Esophagus mucosa (tissue), 1 donor: ENCODE data around the gene RHOXF2. TPM values are rescaled to one million over a fixed set of nuclear protein-coding genes. Genes with fewer than 3 reads are reported as not detected.
"Not testable (repeated sequence)": the region's sequence is repeated elsewhere in the genome, so short reads cannot be mapped to it uniquely, and the experiment has no call there.

Experiments used
- ATAC-seq: fragments of 200-7000 bp; cut with Tn5 transposase; one replicate; pipeline ENCODE4 v1.9.1; 2020
- total RNA-seq: library from RNA; stranded (reverse); gene quantifications from one replicate; pipeline ENCODE4 v1.2.4, GENCODE V29; 2023
- donor health status: DM: yes; HTN: yes; CAD: no.

Gene RHOXF2
- not detected for total RNA-seq

- ATAC-seq, result not testable (repeated sequence)
Measured at GRCh38 chrX:120158313-120158712, at the start of gene RHOXF2. TSS of gene RHOXF2 (plus strand) at chrX:120158613. CDS start at chrX:120158751, 138 bp downstream.

DNA sequence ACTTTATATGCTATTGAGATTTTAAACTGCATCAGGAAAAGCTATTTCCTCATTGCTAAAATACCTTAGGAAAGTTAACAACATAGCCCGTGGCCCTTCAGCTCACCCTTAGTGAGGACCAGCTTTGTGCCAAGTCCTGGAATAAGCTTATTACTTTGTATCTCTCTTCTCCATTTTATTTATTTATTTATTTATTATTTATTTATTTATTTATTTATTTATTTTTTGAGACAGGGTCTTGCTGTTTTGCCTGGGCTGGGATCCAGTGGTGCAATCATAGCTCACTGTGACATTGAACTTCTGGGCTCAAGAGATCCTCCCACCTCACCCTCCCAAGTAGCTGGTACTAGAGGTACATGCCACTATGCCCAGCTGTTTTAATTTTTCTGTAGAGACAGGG lies 49.0 kb upstream of the RHOXF2 start:
- no peak for ATAC-seq

GRCh38 chrX:120111611-120112010 lies 46.8 kb upstream of the RHOXF2 start:
- ATAC-seq, result no peak

DNA sequence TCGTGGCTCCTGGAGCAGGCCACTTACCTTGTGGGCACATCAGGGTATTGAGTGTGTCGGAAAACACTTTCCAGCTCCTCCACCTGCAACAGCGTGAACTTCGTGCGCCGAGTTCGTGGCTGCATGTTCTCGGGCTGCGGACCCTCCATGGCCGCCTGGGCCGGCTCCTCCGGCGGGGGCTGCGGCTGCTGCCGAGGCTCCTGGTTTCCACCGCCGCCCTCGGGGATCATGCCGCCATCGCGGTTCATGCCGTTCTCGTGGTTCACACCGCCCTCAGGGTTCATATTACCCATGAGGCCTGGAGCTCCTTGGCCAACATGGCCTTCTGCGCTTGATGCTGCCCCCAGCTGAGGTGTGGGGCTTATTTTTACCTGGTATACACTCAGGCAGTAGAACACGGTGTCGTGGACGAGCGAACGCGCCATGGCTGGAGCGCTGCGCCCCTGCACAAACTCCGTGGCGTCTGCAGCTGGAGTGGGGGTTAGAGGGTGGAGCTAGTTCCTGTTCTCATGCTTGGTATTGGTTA lies 42.9 kb upstream of the RHOXF2 start, which contains the start of gene RHOXF1:
Gene RHOXF1 (minus strand): TSS at position 476 of the 526 bp plus-strand sequence. CDS start 51 bp downstream, at position 425.
- no peak for ATAC-seq

- no peak for ATAC-seq
Measured at GRCh38 chrX:120120223-120120622, 38.2 kb upstream of the RHOXF2 start.

- no peak for ATAC-seq
Measured at GRCh38 chrX:120125444-120125843, 33.0 kb upstream of the RHOXF2 start.

- not testable (repeated sequence) for ATAC-seq
Measured at GRCh38 chrX:120128306-120128846, 30.0 kb upstream of the RHOXF2 start.

- ATAC-seq, result no peak
Measured at GRCh38 chrX:120136128-120136527, 22.3 kb upstream of the RHOXF2 start.

DNA sequence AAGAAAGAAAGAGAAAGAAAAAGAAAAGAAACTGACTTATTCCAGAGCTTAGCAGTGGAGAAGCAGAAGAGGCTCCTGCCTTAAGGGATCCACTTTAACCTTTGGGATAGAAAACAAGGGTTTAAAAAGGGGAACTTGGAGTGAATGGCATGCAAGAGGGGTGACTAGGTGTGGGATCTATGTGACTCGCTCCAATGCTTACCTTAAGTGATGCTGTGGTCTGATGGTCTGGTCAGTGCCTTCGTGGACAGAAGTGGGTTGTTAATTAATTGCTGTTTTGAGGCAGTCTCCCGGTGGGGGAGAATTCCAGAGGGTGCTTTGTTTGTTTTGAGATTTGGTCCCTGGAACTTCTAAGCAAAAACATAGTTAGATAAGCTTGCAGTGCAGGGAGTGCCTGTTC lies 21.6 kb upstream of the RHOXF2 start:
- ATAC-seq, result no peak

DNA sequence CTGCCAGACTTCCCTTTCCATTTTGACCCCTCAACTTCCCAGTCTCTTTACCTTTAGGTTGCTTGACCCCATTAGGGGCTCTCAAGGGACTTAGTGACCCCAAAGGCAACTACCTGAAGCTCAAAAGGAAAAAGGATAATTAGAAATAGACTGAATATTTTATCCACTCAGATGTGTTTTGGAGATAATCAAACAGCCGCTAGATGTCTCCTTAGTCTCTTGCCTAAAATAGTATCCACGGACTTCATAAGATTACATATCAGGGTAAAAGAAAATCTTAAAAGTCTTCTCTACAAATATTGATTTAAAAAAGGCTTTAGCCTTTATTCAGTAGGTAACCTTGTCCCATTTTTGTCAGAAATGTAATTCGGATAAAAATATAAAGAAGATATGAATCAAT lies 21.0 kb upstream of the RHOXF2 start:
- ATAC-seq, result no peak

DNA sequence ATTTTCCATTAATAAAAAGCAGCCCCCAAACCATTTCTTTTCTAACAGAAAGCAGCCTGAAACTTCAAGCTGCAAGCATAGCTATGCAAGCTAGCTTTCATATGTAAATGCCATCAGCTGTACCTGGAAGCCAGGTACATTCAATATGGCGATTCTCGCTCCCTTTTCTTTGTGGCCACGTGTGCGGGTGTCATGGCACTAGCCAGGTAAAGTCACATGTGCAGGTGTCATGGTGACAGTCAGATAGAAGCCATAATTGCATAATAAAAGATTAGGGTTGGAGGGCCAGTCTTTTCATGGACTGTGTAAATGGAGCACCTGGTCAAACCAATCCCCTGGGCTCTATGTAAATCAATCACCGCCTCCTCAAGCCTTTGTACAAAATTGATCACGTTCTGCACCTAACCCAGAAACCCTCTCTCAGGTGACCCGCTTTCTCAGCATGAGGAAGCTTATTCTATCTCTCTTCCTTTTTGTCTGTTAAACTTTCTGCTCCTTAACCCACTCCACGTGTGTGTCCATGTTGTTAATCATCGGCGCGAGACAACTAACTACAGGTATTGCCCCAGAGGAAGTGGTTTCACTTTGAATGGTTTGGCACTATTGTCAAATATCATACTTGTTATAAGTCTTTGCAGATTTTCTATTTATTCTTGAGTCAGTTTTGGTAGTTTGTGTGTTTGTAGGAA lies 18.0 kb upstream of the RHOXF2 start:
- ATAC-seq, result no peak

- no peak for ATAC-seq
Measured at GRCh38 chrX:120144178-120144844, 14.1 kb upstream of the RHOXF2 start.

DNA sequence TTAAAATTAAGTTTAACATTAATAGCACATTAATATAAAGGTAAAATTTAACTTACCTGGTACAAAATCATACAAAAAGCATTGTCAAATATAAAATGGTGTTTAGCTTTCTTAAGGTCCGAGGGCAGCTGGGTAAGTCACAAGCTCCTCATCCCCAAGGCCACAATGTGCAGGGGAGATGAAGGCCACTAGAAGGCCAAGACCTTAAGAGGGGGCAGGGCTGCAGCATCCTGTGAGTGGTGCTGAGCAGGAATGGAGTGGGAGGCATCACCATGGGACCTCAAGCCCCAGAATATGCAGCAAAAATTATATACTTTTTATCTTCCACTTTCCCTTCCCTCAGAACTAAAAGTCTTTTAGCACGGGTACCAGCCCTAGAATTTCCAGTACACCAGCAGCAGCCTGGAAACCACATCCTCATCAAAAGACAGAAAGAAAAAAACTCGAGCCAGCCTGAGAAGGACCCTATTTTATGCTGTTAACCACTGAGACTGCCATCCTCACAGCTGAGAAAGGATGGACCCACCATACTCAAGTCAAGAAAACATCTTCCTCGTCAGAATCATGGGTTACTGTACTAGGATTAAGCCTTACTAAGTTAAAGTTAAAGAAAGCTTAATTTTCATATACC lies 13.0 kb upstream of the RHOXF2 start:
- ATAC-seq, result no peak

- not testable (repeated sequence) for ATAC-seq
Measured at GRCh38 chrX:120146323-120146722, 12.1 kb upstream of the RHOXF2 start.

DNA sequence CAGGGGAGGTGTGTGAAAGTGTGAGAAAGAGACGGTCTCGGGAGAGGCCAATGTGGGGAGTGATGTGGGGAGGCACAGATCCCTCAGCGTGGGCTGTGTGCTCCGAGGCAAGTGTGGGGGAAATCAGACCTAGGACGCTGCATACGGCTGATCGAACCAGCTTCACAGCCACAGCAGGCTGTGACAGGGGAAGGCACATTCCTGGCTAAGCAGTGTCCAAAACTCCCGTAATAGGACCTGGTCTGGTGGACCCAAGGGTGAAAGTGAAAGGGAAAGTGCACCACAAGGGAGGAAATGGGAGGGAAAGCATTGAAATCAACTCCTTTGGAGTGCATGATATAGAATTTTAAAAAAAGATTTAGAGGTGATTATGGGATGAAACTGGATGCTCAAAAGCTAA lies 10.9 kb upstream of the RHOXF2 start:
- ATAC-seq, result no peak

DNA sequence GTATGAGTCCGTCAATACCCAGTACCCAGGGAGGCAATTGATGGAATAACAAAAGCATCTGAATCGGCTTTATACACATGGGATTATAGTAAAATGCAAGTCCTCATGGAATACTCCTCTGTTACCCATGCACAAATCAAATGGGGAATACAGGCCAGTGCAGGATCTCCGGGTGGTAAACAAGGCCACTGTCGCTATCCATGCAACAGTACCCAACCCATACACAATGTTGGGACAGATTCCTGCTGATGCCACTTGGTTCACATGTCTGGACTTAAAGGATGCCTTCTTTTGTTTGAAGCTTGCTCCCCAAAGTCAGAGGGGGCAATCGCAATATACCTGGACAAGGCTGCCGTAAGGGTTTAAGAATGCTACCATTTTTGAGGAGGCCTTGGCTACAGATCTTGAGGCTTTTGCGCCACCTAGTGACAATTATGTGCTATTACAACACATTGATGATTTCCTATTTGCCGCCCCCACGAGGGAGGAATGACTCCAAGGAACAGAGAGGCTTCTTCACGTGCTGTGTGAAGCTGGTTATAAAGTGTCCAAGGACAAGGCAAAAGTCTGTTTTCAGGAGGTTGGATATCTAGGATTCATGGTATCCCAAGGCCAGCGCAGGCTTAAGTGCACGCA lies 8.2 kb upstream of the RHOXF2 start:
- ATAC-seq, result not testable (repeated sequence)

DNA sequence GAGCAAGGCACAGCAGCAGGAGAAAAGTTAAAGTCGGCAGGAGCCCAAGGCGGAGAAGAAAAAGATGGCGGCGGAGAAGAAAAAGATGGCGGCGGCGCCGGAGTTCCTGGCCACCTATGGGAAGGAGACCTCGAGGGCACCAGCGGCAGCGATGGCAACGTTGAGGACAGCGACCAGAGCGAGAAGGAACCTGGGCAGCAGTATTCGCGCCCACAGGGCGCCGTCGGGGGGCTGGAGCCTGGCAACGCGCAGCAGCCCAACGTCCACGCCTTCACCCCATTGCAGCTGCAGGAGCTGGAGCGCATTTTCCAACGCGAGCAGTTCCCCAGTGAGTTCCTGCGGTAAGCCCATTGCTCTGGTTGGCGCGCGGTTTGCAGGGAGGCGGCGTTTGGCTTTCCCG lies 673 bp downstream of the RHOXF2 start:
- not testable (repeated sequence) for ATAC-seq

- not testable (repeated sequence) for ATAC-seq
Measured at GRCh38 chrX:120193254-120193653, 34.8 kb downstream of the RHOXF2 start.

GRCh38 chrX:120193720-120194119 lies 35.3 kb downstream of the RHOXF2 start:
- ATAC-seq, result not testable (repeated sequence)

DNA sequence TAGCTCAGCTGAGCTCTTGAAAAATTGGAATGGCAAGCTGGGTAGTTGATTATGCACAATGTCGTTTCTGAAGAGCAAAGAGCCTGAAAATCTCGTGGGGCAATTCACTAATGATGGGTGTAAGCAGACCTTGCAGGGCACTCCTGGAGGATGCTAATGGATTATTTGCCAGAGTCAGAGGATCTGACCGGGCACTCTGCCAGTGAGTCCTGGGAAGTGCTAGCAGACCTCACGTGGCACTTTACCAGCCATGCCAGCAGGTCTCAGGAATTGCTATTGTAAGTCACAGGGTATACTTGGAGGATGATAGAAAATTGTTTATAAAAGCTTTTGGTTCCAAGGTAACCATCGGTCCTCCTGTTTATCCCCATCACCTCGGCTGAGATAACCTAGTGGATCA lies 37.4 kb downstream of the RHOXF2 start:
- ATAC-seq, result not testable (repeated sequence)

- not testable (repeated sequence) for ATAC-seq
Measured at GRCh38 chrX:120196626-120197283, 38.3 kb downstream of the RHOXF2 start.

- ATAC-seq, result no peak
Measured at GRCh38 chrX:120200851-120201250, 42.4 kb downstream of the RHOXF2 start.
